GM18873 (cell line): ENCODE measurements around the gene PDCD11.
"Not testable (repeated sequence)": the region's sequence is repeated elsewhere in the genome, so short reads cannot be mapped to it uniquely, and the experiment has no call there.

ENCODE experiments used
- ATAC-seq: cut with Tn5 transposase; IDR thresholded peaks from one replicate; pipeline ENCODE4 v1.9.1; 2021; ENCODE audit warnings: mild to moderate bottlenecking, moderate library complexity, moderate number of reproducible peaks; ENCODE audit not compliant: unreplicated experiment, low FRiP score

PDCD11 gene

GRCh38 chr10:103470761-103471653 is 74.6 kb downstream of the PDCD11 start:
- ATAC-seq, result peak; percentile 67

DNA sequence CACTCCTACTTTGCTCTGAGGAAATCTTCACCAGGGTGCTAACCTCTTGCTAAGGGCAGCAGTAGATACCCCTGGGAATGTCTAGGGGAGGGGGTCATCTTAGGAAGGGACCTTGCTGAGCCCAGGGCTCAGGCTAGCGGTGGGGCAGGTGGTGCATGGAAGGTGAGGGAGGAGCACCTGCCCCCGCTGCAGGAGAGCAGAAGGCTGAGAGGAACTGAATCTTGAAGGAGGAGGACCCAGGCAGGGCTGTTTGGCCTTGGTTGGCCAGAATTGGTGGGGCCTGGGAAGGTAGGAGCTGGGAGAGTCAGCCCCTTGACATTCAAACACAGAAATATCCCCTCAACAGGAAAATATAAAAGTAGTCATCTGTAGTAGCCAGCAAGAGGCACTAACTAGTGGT is 75.6 kb downstream of the PDCD11 start:
- no peak for ATAC-seq

DNA sequence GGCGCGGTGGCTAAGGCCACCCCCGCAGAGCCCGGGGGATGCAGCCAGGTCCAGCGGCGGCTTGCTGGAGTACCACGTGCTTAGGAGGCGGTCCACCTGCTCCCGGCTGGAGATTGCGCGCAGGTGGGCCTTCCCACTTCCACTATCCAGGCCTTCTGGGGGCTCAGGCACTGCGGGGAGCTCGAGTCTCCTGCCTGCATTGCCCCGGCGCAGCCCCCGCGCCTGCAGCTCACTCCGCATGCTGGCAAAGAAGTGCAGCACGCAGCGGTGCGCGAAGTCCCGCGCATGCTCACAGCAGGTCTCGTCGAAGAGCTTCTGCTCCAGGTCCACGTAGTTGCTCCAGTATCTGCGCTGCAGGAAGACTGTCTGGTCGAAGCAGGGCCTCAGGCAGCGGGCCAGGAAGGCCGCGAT is 76.8 kb downstream of the PDCD11 start:
- no peak for ATAC-seq

DNA sequence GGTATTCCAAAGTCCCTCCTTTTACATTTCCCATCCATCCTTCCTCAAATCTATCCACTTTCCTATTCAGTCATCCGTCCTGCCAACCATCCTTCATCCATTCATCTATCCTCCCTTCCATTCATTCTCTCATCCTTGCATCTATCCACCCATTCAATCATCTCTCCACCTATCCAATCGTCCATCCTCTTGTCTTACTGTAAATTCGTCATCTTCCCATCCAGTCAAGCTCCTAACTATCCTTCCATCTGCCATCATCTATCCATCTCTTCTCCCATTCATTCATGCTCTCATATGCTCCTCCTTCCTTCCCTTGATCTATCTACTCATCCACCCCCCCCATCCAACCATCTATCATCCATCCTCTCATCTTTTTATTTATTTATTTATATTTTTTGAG is 77.7 kb downstream of the PDCD11 start:
- no peak for ATAC-seq

- no peak for ATAC-seq
Measured at GRCh38 chr10:103475437-103475836, 79.0 kb downstream of the PDCD11 start.

DNA sequence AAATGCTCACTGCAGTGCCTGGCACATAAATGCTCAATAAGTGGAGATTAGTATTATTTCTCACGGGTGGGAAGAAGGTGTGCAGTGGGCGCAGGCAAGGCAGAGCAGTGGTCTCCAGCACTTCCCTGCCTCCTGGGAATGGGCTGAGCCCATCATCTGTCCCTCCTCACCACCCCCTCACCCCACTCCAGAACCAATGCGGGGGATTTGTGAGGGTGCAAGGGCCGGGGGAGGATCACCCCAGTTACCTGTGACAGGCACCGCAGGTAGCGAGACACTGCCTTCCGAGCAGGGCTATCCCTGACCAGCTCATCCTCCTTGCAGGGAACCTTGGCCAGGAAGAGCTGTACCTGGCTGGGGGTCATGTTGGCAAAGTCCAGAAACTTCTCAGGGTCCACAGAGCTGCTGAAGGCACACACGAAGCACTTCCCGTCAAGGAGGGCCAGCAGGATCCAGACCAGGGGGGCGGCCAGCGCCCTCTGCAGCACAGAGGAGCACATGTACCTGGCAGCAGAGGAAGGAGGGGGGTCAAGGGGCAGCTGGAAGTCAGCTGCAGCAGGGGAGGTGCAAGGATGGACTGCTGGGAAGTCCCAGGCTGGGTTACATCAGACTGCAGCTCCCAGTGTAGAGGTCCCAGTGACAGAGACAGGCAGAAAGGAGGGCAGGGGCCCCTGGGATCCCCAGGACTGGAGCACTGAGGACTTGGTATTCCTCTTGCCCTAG is 79.8 kb downstream of the PDCD11 start:
- ATAC-seq, result no peak

DNA sequence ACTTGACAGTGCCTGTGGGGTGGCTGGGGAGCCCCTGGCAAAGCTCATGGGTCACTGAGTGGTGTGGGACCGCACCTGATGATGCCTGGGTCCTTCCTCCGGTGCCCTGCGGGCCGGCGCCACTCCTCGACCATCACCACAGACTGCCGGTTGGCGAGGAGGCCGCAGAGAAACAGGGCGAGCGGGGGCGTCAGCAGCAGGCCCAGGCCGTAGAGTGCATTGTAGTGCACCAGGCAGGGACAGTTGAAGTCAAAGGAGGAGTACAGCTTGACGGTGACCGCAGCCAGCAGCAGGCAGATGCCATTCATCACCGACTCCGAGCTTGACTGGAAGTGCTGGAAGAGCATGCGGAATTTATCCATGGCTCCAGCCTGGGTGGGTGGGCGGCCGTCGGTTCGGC is 82.2 kb downstream of the PDCD11 start:
- no peak for ATAC-seq

DNA sequence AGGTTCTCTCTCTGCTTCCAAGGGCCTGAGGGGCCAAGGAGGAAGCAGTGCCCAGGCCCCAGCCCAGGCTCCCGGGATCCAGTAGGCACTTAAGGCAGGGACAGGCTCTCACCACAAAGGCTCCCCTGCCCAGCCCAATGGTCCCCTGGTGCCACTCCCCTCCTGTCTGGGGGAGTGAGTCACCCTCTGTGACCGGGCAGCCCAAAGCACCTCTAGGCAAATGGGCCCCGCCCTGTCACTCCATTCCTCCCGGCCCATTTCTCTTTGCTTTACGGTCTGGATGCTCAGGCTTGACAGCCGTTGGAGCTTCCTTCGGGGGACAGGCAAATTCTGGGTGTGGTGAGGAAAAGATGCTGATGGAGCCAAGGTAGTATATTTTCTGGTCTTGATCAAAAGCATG is 82.7 kb downstream of the PDCD11 start, which contains the start of gene CALHM3:
TSS of gene CALHM3 (minus strand) at position 106 of the 400 bp plus-strand sequence. CDS start 208 bp downstream, outside the sequence.
- no peak for ATAC-seq

DNA sequence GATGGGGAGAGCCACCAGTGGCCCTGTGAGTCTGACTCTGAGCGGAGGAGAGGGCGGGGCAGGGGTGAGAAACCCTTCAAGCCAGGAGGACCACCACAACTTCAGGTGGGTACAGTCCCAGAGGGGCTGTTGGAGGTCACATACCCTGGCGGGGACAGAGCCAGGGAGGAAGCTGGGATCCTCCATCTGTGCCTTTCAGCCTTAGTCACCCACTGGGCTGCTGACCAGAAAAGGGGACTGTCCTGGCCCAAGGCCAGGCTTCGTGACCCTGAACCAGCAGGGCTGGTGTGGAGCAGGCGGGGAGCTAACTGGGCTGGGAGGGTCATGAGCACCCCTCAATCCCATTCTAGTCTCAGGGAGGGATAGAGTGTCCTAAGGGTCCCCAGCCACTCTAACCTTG is 84.1 kb downstream of the PDCD11 start:
- ATAC-seq, result no peak

DNA sequence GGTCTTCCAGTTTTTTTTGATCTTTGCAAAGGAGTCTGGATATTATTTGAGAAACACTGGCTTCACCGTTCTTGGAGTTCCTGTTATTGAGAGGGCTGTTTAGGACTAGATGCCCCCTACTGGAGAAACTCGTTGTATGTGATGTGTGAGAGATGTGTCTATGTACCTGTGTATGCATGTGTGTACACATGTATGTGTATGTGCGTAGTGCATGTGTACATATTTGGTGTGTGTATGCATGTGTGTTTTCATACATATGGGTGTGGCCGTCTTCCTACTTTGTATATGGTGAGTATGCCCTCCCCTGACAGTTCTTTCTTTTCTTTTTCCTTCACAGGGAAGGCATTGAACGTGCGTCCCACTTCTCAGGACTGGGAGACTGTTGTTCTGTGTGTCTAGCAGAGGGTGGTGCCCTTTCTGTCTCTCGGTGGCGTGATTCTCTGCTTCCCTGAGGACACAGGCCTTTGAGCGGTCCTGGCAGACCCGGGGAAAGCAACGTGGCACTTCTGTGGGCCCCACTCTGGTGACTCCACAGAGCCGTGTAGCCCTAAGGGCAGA is 85.6 kb downstream of the PDCD11 start:
- ATAC-seq, result no peak

- ATAC-seq, result not testable (repeated sequence)
Measured at GRCh38 chr10:103486635-103487409, 90.4 kb downstream of the PDCD11 start.

DNA sequence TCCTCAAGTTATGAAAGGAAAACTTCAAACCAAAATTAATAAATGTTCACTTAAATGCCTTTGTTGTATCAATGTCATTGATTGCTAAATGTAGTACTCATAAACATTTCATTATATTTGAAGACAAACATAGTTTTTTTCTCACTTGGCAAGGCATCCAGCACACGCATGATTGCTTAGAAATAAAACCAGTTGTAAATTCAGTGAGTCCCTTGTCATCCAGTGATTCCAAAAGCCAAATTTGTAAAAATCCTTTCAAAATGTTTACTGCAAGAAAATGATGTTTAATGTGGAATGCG is 90.9 kb downstream of the PDCD11 start:
- no peak for ATAC-seq

DNA sequence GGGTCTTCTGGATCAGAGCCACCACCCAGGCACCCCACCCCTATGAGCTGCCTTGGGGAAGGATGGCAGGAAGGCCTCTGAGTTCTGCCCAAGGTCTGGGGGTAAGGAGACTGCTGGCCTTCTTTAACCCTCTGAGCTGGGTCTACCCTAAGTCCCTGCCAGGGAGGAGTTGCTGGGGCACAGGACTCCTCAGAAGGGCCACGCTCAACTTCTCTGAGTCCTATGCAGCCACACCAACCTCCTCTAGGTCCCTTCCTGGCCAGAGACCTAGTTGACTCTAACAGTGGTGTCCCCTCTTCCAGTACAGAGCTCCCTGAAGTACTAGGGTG is 94.5 kb downstream of the PDCD11 start:
- ATAC-seq, result no peak

DNA sequence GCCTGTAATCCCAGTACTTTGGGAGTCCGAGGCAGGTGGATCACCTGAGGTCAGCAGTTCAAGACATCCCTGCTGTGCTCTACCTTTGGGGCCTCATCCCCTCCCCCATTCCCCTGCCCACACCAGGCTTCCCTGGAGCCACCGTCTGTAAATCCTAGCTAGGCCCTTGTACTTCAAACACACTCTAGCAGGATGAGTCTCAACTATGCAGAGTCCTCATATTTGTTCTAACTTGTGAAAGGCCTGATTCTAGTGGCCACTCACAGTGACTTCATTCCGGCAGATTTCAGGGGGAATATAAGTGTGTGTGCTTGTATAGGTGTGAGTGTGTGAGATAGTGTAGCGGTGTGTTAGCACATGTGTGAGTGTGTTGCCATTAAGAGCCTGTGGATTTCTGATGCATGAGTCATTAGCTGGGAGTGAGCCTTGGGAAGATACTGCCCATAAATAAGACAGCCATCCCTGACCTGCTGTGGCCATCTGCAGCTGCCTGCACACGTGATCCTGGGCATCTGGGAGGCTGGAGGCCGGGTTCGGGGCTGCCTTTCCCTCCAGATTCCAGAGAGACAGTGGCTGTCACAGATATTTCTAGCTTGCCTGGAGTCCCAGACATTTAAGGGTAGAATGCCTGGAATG is 95.4 kb downstream of the PDCD11 start:
- ATAC-seq, result no peak

GRCh38 chr10:103492655-103493261 is 96.3 kb downstream of the PDCD11 start:
- no peak for ATAC-seq

DNA sequence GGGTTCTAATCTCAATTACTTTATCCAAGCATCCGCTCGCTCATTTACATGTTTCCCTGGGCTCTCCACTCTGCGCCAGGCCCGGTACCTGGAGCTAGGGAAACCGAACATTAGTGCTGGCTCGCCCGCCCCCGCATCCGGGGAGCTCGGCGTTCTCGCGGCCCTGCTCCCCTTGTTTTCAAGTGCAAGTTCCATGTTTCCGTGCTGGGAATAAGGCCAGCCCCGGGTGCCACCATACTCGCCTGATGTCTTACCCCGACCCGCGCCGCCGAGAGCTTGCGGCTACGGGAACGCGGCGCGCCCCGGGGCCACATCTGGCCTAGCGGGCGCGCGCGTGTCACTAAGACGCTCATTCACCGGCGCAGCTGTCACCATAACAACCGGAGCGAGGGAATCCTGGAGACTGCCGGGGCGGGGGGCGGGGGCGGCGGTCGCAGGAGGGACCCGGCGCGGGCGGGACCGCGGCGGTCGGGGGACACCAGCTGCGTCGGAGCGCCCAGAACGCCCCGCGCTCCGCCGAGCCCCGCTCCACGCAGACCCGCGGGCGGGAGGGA is 97.0 kb downstream of the PDCD11 start, which contains the start of gene NEURL1:
TSS of gene NEURL1 (plus strand) at position 344 of the 554 bp plus-strand sequence. CDS start 683 bp downstream, outside the sequence.
- no peak for ATAC-seq

- no peak for ATAC-seq
Measured at GRCh38 chr10:103493916-103494877, 97.8 kb downstream of the PDCD11 start.

DNA sequence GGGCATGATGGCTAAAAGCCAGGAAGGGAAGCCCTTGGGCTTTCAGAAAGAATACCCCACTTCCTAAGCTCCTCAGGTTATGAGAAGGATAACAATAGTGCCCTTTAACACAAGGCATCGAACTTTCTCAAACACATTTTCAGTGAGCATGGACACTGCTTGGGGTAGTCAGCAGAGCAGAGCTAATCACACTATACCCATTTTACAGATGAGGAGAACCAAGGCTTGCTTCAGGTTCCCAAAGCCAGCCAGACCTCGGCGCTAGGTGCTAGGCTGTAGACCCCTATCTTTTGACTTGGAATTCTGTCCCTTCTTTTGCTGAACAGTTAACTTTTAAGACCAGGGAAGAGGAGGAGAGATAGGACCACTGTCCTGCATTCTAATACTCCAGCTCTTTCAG is 98.9 kb downstream of the PDCD11 start:
- no peak for ATAC-seq
